Natural killer cell (primary cell): ENCODE results near the gene AMBN. TPM values are rescaled to one million over a fixed set of nuclear protein-coding genes. Genes with fewer than 3 reads are reported as not detected.

ENCODE experiments used
- ATAC-seq, 3 donors: fragments of 150-1000 bp in 2 of 3; fragments of 200-7000 bp in 1 of 3; cut with Tn5 transposase; 1 replicate in 1 of 3; 2 replicates in 2 of 3; pipeline ENCODE4 v1.10.0; 2021; ENCODE audit warnings: mild to moderate bottlenecking in 2 of 3, moderate library complexity in 2 of 3
- DNase-seq, 2 donors: peaks; one replicate each; pipeline versions ENCODE4 v3.0.0 to v3.0.0-alpha.2; 2013 to 2021; ENCODE audit warnings: mixed read lengths in 1 of 2
- H3K27ac ChIP-seq: one replicate; pipeline ENCODE4 v1.5.1; 2013; ENCODE audit warnings: mild to moderate bottlenecking, low read length
- H3K27me3 ChIP-seq: one replicate; pipeline ENCODE4 v1.6.1; 2013; ENCODE audit warnings: low read length; ENCODE audit not compliant: control insufficient read depth, insufficient read depth
- H3K36me3 ChIP-seq: one replicate; pipeline ENCODE4 v1.6.1; 2013; ENCODE audit warnings: low read length; ENCODE audit not compliant: control insufficient read depth, insufficient read depth
- H3K4me1 ChIP-seq: one replicate; pipeline ENCODE4 v1.6.1; 2013; ENCODE audit warnings: low read length; ENCODE audit not compliant: control insufficient read depth, insufficient read depth
- H3K4me3 ChIP-seq: one replicate; pipeline ENCODE4 v1.5.1; 2013; ENCODE audit warnings: low read length
- H3K9me3 ChIP-seq: one replicate; pipeline ENCODE4 v1.6.1; 2013; ENCODE audit warnings: low read length; ENCODE audit not compliant: control insufficient read depth, insufficient read depth
- H3K27ac Mint-ChIP-seq, 2 donors: one replicate each; pipeline ENCODE4 v1.8.0; 2022; ENCODE audit warnings: mild to moderate bottlenecking in 2 of 2, mixed read lengths in 2 of 2, moderate library complexity in 1 of 2
- H3K27me3 Mint-ChIP-seq, 2 donors: one replicate each; pipeline ENCODE4 v1.8.0; 2022; ENCODE audit warnings: low read depth in 2 of 2, mixed read lengths in 2 of 2
- H3K36me3 Mint-ChIP-seq: one replicate; pipeline ENCODE4 v1.8.0; 2022; ENCODE audit warnings: mixed read lengths
- H3K4me1 Mint-ChIP-seq, 2 donors: one replicate each; pipeline ENCODE4 v1.8.0; 2022; ENCODE audit warnings: mixed read lengths in 2 of 2
- H3K4me3 Mint-ChIP-seq: one replicate; pipeline ENCODE4 v1.8.0; 2022; ENCODE audit warnings: mild to moderate bottlenecking, moderate library complexity, mixed read lengths
- H3K9me3 Mint-ChIP-seq, 2 donors: one replicate each; pipeline ENCODE4 v1.8.0; 2022; ENCODE audit warnings: mixed read lengths in 2 of 2
- CTCF ChIP-seq: fragments of 200-600 bp; IDR thresholded peaks from one replicate; pipeline ENCODE4 v1.8.0; 2022; ENCODE audit warnings: antibody characterized with exemption
- WGBS: methylation state at CpG from one replicate; pipeline ENCODE4 v1.1.7; 2013; ENCODE audit warnings: missing lambda C conversion rate; ENCODE audit not compliant: insufficient coverage; 5-methylcytosine and 5-hydroxymethylcytosine counted together
- intact Hi-C: fragments of 100-400 bp; cut with micrococcal nuclease; formaldehyde crosslinking; loops from one replicate; pipeline ENCODE4 v1.14.2; 2022
- total RNA-seq, 4 donors: library from RNA; stranded (reverse); fragments of 120-200 nt in 1 of 4; gene quantifications; one replicate each; pipeline versions ENCODE4 v1.2.3 to v1.2.4, GENCODE V29; 2013 to 2022

Gene AMBN
- total RNA-seq, 3 donors from 2014 or later (not counting 1 experiment from before 2014, with no cell fraction given), result not detected

- no peaks in the 10 kb centered on the region for H3K9me3 Mint-ChIP-seq
- no peaks in the 10 kb centered on the region for H3K9me3 ChIP-seq
- H3K27ac ChIP-seq, result no peak overlapping the region
- TF ChIP-seq CTCF, result no peak
- intact Hi-C loops, result no loop called here
- H3K4me3 ChIP-seq, result no peak overlapping the region
- no peaks in the 10 kb centered on the region for H3K36me3 Mint-ChIP-seq
- 90% methylated on average over 7 of the region's 8 CpGs for WGBS
- no peaks in the 10 kb centered on the region for H3K4me1 Mint-ChIP-seq
- DNase-seq (no peak), ATAC-seq (no peak)
- H3K27me3 ChIP-seq, result no peaks in the 10 kb centered on the region
- H3K4me3 Mint-ChIP-seq, result no peak overlapping the region
- no peak overlapping the region for H3K27ac Mint-ChIP-seq
- no peaks in the 10 kb centered on the region for H3K27me3 Mint-ChIP-seq
- no peaks in the 10 kb centered on the region for H3K4me1 ChIP-seq
- no peaks in the 10 kb centered on the region for H3K36me3 ChIP-seq
These were observed 14.4 kb downstream of the AMBN start for GRCh38 chr4:70606459-70606858.

- Histone ChIP-seq H3K36me3 (no peaks in the 10 kb centered on the region), H3K9me3 (no peaks in the 10 kb centered on the region), H3K4me1 (no peaks in the 10 kb centered on the region), H3K27ac (no peak overlapping the region), H3K27me3 (no peaks in the 10 kb centered on the region), H3K4me3 (no peak overlapping the region)
- Mint-ChIP-seq H3K27ac (no peak overlapping the region), H3K27me3 (peaks cover 0 to 3% of the 10 kb centered on the region in 2 donors), H3K4me3 (no peak overlapping the region), H3K4me1 (no peaks in the 10 kb centered on the region), H3K9me3 (no peaks in the 10 kb centered on the region), H3K36me3 (no peaks in the 10 kb centered on the region)
- TF ChIP-seq CTCF, result no peak
- DNase-seq (no peak), ATAC-seq (no peak)
- intact Hi-C loops, result no loop called here
- WGBS, result 84% methylated on average over 3 of the region's 3 CpGs
These were observed 15.3 kb downstream of the AMBN start for GRCh38 chr4:70607334-70607853.

- intact Hi-C loops, result no loop called here
- peaks cover 2 to 3% of the 10 kb centered on the region in 2 donors for H3K27me3 Mint-ChIP-seq
- Histone ChIP-seq H3K27ac (no peak overlapping the region), H3K4me1 (no peaks in the 10 kb centered on the region), H3K27me3 (no peaks in the 10 kb centered on the region), H3K9me3 (no peaks in the 10 kb centered on the region), H3K4me3 (no peak overlapping the region), H3K36me3 (no peaks in the 10 kb centered on the region)
- H3K27ac Mint-ChIP-seq, result no peak overlapping the region
- no peaks in the 10 kb centered on the region for H3K9me3 Mint-ChIP-seq
- no peaks in the 10 kb centered on the region for H3K4me1 Mint-ChIP-seq
- H3K36me3 Mint-ChIP-seq, result no peaks in the 10 kb centered on the region
- 59% methylated on average over 2 of the region's 2 CpGs for WGBS
- ATAC-seq (no peak), DNase-seq (no peak)
- H3K4me3 Mint-ChIP-seq, result no peak overlapping the region
- no peak for TF ChIP-seq CTCF
These were observed 16.3 kb downstream of the AMBN start for GRCh38 chr4:70608324-70608723.
